ENCODE measurements around the gene ZMYM1.

DNA sequence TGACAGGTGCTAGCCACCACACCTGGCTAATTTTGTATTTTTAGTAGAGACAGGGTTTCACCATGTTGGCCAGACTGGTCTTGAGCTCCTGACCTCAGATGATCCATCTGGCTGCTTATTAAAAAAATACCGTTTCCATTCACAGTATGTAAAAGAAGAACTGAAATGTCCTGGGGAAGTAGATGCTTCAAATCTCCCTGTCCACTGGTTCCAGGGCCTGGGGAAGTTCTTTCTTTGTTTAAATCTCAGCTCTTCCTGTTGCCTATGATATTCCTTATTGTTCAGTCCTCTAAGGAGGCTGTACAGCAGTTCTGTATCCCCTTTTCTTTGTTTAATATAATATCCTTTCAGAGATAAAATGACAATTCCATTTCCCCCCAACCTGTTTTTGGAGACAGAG is 47.4 kb downstream of the ZMYM1 start:
- TF ChIP-seq EZH2phosphoT487 (IDR thresholded peaks at IDR 0.05; ENCODE audit: low read depth) = no peak
- TF ChIP-seq, protein P1, sequence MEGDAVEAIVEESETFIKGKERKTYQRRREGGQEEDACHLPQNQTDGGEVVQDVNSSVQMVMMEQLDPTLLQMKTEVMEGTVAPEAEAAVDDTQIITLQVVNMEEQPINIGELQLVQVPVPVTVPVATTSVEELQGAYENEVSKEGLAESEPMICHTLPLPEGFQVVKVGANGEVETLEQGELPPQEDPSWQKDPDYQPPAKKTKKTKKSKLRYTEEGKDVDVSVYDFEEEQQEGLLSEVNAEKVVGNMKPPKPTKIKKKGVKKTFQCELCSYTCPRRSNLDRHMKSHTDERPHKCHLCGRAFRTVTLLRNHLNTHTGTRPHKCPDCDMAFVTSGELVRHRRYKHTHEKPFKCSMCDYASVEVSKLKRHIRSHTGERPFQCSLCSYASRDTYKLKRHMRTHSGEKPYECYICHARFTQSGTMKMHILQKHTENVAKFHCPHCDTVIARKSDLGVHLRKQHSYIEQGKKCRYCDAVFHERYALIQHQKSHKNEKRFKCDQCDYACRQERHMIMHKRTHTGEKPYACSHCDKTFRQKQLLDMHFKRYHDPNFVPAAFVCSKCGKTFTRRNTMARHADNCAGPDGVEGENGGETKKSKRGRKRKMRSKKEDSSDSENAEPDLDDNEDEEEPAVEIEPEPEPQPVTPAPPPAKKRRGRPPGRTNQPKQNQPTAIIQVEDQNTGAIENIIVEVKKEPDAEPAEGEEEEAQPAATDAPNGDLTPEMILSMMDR (IDR thresholded peaks at IDR 0.05; ENCODE audit: low read depth, low read length) = no peak

Measured in OCI-LY3 (cell line).